ENCODE measurements around the gene RTP5.
"Not testable (repeated sequence)": the region's sequence is repeated elsewhere in the genome, so short reads cannot be mapped to it uniquely, and the experiment has no call there.

Gene RTP5

GRCh38 chr2:241904011-241904718 lies 34.6 kb downstream of the RTP5 start:
- no peak for DNase-seq

GRCh38 chr2:241904791-241905710 lies 35.5 kb downstream of the RTP5 start:
- no peak for DNase-seq

GRCh38 chr2:241905716-241906377 lies 36.3 kb downstream of the RTP5 start:
- DNase-seq: no peak

GRCh38 chr2:241906378-241906770 lies 36.8 kb downstream of the RTP5 start:
- not testable (repeated sequence) for DNase-seq

- DNase-seq: no peak
Observed at GRCh38 chr2:241906826-241907570, 37.5 kb downstream of the RTP5 start.

DNA sequence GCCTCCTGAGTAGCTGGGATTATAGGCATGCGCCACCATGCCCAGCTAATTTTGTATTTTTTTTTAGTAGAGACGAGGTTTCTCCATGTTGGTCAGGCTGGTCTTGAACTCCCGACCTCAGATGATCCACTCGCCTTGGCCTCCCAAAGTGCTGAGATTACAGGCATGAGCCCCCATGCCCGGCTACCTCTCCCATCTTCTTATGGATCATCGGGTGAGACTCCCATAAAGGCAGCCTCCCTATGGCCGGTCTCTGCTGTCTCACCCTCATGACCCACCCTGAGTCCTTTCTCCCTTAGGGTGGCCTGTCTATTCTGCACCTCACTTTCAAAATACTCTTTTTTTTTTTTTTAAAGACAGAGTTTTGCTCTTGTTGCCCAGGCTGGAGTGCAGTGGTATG lies 38.3 kb downstream of the RTP5 start:
- DNase-seq: not testable (repeated sequence)

DNA sequence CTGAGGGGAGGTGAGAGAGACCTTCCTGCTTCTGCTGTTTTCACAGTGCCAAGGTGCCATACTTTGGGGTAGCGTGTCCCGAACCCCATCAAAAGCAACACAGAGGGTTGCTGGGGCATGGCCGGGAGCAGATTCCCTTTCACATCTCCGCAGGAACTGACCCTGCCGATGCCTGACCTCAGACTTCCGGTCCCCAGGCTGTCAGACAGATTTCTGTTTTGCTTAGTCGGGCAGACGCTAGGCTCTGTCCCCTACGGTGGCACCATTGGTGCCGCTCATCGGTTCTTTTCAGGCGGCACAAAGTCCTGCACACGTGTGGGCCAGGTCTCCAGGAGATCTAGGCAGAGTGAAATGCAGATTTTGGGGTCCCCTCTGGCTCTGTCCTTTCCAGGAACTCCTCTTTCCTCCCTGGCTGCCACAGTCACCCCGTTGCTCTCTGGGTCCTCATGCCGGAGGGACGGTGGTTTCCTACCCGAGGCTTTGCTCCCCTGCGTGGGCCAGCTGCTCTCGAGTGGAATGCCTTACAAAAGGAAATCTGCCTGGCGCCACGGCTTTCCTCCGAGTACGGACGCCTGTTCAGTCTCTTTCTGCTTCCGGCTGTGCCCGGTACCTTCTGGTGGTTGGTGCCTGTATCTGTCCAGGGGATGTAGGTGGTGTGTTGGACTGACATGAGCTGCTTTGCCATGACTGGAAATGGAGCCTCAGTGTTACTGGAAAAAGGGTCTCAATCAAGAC lies 39.3 kb downstream of the RTP5 start:
- no peak for DNase-seq

DNA sequence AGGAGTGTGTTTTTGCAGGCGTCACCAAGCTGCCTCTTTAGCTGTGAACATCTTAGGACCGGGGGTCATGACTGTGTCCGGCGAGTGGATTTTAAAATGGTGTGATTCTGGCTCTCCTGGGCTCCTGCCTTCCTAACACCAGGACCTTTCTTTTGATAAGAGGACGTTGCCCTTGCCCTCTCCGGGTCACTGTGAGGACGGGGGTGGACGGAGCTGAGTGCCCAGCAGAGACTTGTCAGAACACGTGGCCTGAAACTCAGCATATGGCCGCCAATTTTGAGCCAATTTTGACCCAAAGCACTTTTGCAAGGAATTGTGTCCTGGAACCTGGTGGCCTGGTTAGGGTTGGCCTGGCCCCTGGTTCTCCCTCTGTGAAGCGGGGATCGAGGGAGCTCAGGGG lies 40.2 kb downstream of the RTP5 start:
- no peak for DNase-seq

GRCh38 chr2:241910604-241911520 lies 41.3 kb downstream of the RTP5 start:
- no peak for DNase-seq

- DNase-seq: no peak
Observed at GRCh38 chr2:241911551-241911950, 42.0 kb downstream of the RTP5 start.

DNA sequence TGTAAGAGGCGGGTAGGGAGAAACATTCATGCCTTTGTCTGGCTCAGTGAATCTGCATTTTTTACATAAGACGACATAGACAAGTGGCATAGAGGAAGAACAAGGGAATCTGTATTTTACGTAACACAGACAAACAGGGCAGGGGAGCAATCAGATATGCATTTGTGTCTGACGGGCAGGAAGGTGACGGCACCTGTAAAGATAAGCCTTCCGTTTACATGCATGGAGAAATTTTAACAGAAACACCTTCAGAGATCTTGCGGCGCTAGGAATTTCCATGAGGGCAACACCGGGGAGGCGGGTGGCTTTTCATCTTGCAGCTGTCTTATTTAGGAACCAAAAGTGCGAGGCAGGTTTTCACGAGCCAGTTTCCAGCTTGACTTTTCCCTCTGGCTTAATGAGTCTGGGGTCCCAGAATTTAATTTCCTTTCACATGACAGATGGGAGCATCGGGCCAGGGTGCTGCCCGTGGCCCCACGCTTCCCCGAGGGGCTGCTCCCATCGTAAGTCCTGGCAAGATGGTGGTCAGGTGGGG lies 42.6 kb downstream of the RTP5 start:
- DNase-seq: no peak

- DNase-seq: no peak
Observed at GRCh38 chr2:241913703-241914102, 44.2 kb downstream of the RTP5 start.

- no peak for DNase-seq
Observed at GRCh38 chr2:241914542-241914941, 45.0 kb downstream of the RTP5 start.

DNA sequence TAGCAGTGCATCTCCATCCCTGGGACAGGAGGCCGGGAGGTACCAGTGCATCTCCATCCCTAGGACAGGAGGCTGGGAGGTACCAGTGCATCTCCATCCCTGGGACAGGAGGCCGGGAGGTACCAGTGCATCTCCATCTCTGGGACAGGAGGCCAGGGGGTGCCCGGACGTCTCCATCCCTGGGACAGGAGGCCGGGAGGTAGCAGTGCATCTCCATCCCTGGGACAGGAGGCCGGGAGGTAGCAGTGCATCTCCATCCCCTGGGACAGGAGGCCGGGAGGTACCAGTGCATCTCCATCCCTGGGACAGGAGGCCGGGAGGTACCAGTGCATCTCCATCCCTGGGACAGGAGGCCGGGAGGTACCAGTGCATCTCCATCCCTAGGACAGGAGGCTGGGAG lies 52.1 kb downstream of the RTP5 start:
- DNase-seq: not testable (repeated sequence)

DNA sequence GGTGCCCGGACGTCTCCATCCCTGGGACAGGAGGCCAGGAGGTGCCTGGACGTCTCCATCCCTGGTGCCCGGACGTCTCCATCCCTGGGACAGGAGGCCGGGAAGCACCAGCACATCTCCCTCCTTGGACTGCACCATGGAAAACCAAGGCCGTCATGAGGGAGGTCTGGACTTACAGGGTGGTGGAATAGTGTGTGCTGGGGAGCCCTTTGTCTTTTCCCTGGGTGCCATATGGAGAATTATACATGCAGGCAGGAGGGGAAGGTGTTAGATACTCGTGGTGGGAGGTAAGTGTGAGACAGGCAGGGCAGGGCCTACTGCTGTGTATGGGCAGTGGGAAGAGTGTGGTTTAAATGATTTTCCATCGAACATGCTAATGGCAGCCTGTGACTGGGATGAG lies 52.9 kb downstream of the RTP5 start:
- DNase-seq: no peak

- not testable (repeated sequence) for DNase-seq
Observed at GRCh38 chr2:241922816-241923601, 53.5 kb downstream of the RTP5 start.
